Epithelial cell of prostate (primary cell): ENCODE results near the gene MAPKBP1.
A peak's percentile ranks its signal among the peaks of the same experiment; 100 is the strongest.

Source experiments
- DNase-seq: peaks from one replicate; pipeline ENCODE4 v3.0.0-alpha.2; 2011; ENCODE audit warnings: low read depth, low spot score
- H3K27ac ChIP-seq: fragments of 450-650 bp; 2 replicates; pipeline ENCODE4 v1.5.1; 2017; ENCODE audit warnings: mild to moderate bottlenecking

The MAPKBP1 gene

GRCh38 chr15:41861736-41862356 is 87.6 kb downstream of the MAPKBP1 start:
- DNase-seq, result no peak
- no peak overlapping the region for H3K27ac ChIP-seq

GRCh38 chr15:41862515-41863116 is 88.3 kb downstream of the MAPKBP1 start:
- DNase-seq, result no peak
- H3K27ac ChIP-seq, result no peak overlapping the region

- H3K27ac ChIP-seq, result no peak overlapping the region
- DNase-seq, result no peak
Measured at GRCh38 chr15:41865490-41866055, 91.3 kb downstream of the MAPKBP1 start.

- no peak overlapping the region for H3K27ac ChIP-seq
- DNase-seq, result no peak
Measured at GRCh38 chr15:41866263-41866703, 92.0 kb downstream of the MAPKBP1 start.

- H3K27ac ChIP-seq, result no peak overlapping the region
- no peak for DNase-seq
Measured at GRCh38 chr15:41866872-41867579, 92.7 kb downstream of the MAPKBP1 start.

GRCh38 chr15:41868321-41868720 is 94.0 kb downstream of the MAPKBP1 start:
- no peak for DNase-seq
- H3K27ac ChIP-seq, result no peak overlapping the region

GRCh38 chr15:41869770-41870688 is 95.7 kb downstream of the MAPKBP1 start:
- H3K27ac ChIP-seq, result no peak overlapping the region
- no peak for DNase-seq

- DNase-seq, result peak; percentile 40
Measured at GRCh38 chr15:41870689-41871081, 96.4 kb downstream of the MAPKBP1 start.

GRCh38 chr15:41871175-41871905 is 97.1 kb downstream of the MAPKBP1 start:
- no peak overlapping the region for H3K27ac ChIP-seq
- DNase-seq, result no peak

More at GRCh38 chr15:41870689-41871081, 96.4 kb downstream of the MAPKBP1 start:
- no peak overlapping the region for H3K27ac ChIP-seq

- H3K27ac ChIP-seq, result no peak overlapping the region
- DNase-seq, result peak; percentile 16
Measured at GRCh38 chr15:41872166-41872747, 98.0 kb downstream of the MAPKBP1 start.

GRCh38 chr15:41873711-41874110 is 99.4 kb downstream of the MAPKBP1 start:
- DNase-seq, result no peak
- no peak overlapping the region for H3K27ac ChIP-seq

GRCh38 chr15:41874736-41875135 is 100.5 kb downstream of the MAPKBP1 start:
- DNase-seq, result no peak
- no peak overlapping the region for H3K27ac ChIP-seq

- DNase-seq, result no peak
Measured at GRCh38 chr15:41876007-41876406, 101.7 kb downstream of the MAPKBP1 start.

GRCh38 chr15:41876689-41877088 is 102.4 kb downstream of the MAPKBP1 start:
- no peak overlapping the region for H3K27ac ChIP-seq
- no peak for DNase-seq

More at GRCh38 chr15:41876007-41876406, 101.7 kb downstream of the MAPKBP1 start:
- no peak overlapping the region for H3K27ac ChIP-seq
